ENCODE measurements around the gene FBXL13.
"Not testable (repeated sequence)": the region's sequence is repeated elsewhere in the genome, so short reads cannot be mapped to it uniquely, and the experiment has no call there.

The FBXL13 gene

GRCh38 chr7:102845346-102845745 is 229.2 kb downstream of the FBXL13 start:
- H3K36me3 ChIP-seq = no peaks in the 10 kb centered on the region
- TF ChIP-seq, protein P1, sequence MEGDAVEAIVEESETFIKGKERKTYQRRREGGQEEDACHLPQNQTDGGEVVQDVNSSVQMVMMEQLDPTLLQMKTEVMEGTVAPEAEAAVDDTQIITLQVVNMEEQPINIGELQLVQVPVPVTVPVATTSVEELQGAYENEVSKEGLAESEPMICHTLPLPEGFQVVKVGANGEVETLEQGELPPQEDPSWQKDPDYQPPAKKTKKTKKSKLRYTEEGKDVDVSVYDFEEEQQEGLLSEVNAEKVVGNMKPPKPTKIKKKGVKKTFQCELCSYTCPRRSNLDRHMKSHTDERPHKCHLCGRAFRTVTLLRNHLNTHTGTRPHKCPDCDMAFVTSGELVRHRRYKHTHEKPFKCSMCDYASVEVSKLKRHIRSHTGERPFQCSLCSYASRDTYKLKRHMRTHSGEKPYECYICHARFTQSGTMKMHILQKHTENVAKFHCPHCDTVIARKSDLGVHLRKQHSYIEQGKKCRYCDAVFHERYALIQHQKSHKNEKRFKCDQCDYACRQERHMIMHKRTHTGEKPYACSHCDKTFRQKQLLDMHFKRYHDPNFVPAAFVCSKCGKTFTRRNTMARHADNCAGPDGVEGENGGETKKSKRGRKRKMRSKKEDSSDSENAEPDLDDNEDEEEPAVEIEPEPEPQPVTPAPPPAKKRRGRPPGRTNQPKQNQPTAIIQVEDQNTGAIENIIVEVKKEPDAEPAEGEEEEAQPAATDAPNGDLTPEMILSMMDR (IDR thresholded peaks at IDR 0.05) = no peak
- H3K9me3 ChIP-seq = no peaks in the 10 kb centered on the region
- no peaks in the 10 kb centered on the region for H3K27me3 ChIP-seq
- H3K4me1 ChIP-seq = peaks cover 0 to 2% (median under 1%) of the 10 kb centered on the region in 4 donors
- H3K27ac ChIP-seq = no peak overlapping the region
- intact Hi-C loops (cut with DNase I; ENCODE audit: low total_unique reads) = no loop called here
- DNase-seq = no peak
- H3K4me3 ChIP-seq = no peak overlapping the region

GRCh38 chr7:102843850-102844249 is 230.7 kb downstream of the FBXL13 start:
- no peak overlapping the region for H3K4me3 ChIP-seq
- H3K9me3 ChIP-seq = no peaks in the 10 kb centered on the region
- no peak for DNase-seq
- no peaks in the 10 kb centered on the region for H3K27me3 ChIP-seq
- peaks cover 0 to 3% (median under 1%) of the 10 kb centered on the region in 4 donors for H3K4me1 ChIP-seq
- intact Hi-C loops (cut with DNase I; ENCODE audit: low total_unique reads) = no loop called here
- H3K27ac ChIP-seq = no peak overlapping the region
- H3K36me3 ChIP-seq = no peaks in the 10 kb centered on the region
- TF ChIP-seq, protein P1 (IDR thresholded peaks at IDR 0.05) = no peak

- Histone ChIP-seq H3K36me3 (no peaks in the 10 kb centered on the region), H3K4me1 (peaks cover 0 to 7% (median 4%) of the 10 kb centered on the region in 4 donors), H3K27me3 (no peaks in the 10 kb centered on the region), H3K27ac (no peak overlapping the region), H3K4me3 (no peak overlapping the region), H3K9me3 (no peaks in the 10 kb centered on the region)
- no peak for DNase-seq
- TF ChIP-seq, protein P1 (IDR thresholded peaks at IDR 0.05) = no peak
- intact Hi-C loops (cut with DNase I; ENCODE audit: low total_unique reads) = no loop called here
These were observed 232.3 kb downstream of the FBXL13 start for GRCh38 chr7:102842284-102842683.

DNA sequence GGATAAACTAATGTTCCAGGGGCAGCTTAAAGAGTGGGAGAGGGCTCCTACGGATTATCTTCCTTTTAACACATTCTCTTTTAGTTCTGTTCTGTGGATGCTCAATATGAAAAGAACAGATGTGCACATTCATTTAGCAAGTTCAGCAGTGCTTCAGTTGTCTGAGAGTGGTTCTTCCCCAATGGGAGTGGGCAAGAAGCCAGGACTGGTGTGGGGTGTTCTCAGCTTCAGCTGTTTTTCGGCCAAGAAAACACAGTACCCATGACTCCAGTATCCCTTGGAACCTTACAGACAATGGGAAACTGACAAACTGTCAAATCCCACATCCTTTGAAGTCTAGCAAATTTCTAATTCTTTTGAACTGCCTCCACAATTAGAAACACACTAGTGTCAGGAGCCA is 233.3 kb downstream of the FBXL13 start:
- Histone ChIP-seq H3K9me3 (no peaks in the 10 kb centered on the region), H3K27me3 (no peaks in the 10 kb centered on the region), H3K4me3 (no peak overlapping the region), H3K27ac (no peak overlapping the region), H3K36me3 (no peaks in the 10 kb centered on the region), H3K4me1 (peaks cover 0 to 16% (median 14%) of the 10 kb centered on the region in 4 donors)
- TF ChIP-seq, protein P1 (IDR thresholded peaks at IDR 0.05) = no peak
- DNase-seq = no peak
- intact Hi-C loops (cut with DNase I; ENCODE audit: low total_unique reads) = no loop called here

GRCh38 chr7:102840404-102840803 is 234.2 kb downstream of the FBXL13 start:
- Histone ChIP-seq H3K9me3 (no peaks in the 10 kb centered on the region), H3K4me1 (peaks cover 0 to 17% (median 16%) of the 10 kb centered on the region in 4 donors), H3K36me3 (no peaks in the 10 kb centered on the region), H3K27me3 (no peaks in the 10 kb centered on the region), H3K27ac (no peak overlapping the region), H3K4me3 (no peak overlapping the region)
- no peak for DNase-seq
- TF ChIP-seq, protein P1 (IDR thresholded peaks at IDR 0.05) = no peak
- intact Hi-C loops (cut with DNase I; ENCODE audit: low total_unique reads) = no loop called here

DNA sequence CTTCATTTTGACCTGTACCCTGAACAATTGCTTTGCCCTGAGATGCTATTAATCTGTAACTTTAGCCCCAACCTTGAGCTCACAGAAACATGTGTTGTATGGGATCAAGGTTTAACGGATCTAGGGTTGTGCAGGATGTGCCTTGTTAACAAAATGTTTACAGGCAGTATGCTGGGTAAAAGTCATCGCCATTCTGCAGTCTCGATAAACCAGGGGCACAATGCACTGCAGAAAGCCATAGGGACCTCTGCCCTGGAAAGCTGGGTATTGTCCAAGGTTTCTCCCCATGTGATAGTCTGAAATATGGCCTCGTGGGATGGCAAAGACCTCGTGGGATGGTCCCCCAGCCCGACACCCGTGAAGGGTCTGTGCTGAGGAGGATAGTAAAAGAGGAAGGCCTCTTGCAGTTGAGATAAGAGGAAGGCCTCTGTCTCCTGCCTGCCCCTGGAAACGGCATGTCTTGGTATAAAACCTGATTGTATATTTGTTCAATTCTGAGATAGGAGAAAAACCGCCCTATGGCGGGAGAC is 236.0 kb downstream of the FBXL13 start:
- DNase-seq; H3K9me3 ChIP-seq; H3K27me3 ChIP-seq; H3K27ac ChIP-seq; H3K4me3 ChIP-seq; intact Hi-C loops (cut with DNase I; ENCODE audit: low total_unique reads); H3K36me3 ChIP-seq: not testable (repeated sequence)
- peaks cover 0 to 17% (median 16%) of the 10 kb centered on the region in 4 donors for H3K4me1 ChIP-seq
